NK-92 (cell line): ENCODE data around the gene AVEN.

Source experiments
- DNase-seq: peaks from one replicate; lab custom pipeline; 2025; ENCODE audit not compliant: unreplicated experiment; lab: John Stamatoyannopoulos, UW

AVEN gene

GRCh38 chr15:33987444-33987843 is 51.6 kb downstream of the AVEN start:
- no peak for DNase-seq

- DNase-seq = no peak
Measured at GRCh38 chr15:33985751-33986150, 53.3 kb downstream of the AVEN start.

GRCh38 chr15:33985287-33985686 is 53.7 kb downstream of the AVEN start:
- DNase-seq = no peak

- DNase-seq = no peak
Measured at GRCh38 chr15:33982516-33982915, 56.5 kb downstream of the AVEN start.

- no peak for DNase-seq
Measured at GRCh38 chr15:33980159-33980558, 58.8 kb downstream of the AVEN start.

- DNase-seq = no peak
Measured at GRCh38 chr15:33975022-33975565, 63.9 kb downstream of the AVEN start.

GRCh38 chr15:33971811-33972210 is 67.2 kb downstream of the AVEN start:
- no peak for DNase-seq

GRCh38 chr15:33968821-33969220 is 70.2 kb downstream of the AVEN start:
- no peak for DNase-seq

- no peak for DNase-seq
Measured at GRCh38 chr15:33968224-33968623, 70.8 kb downstream of the AVEN start, which contains the start of gene CHRM5. Gene CHRM5, plus strand, starts transcription at chr15:33968497. Its CDS starts 94,221 bp downstream, at chr15:34062718.

GRCh38 chr15:33964665-33965040 is 74.4 kb downstream of the AVEN start:
- DNase-seq = no peak

- no peak for DNase-seq
Measured at GRCh38 chr15:33963831-33964664, 75.0 kb downstream of the AVEN start.

GRCh38 chr15:33960549-33960935 is 78.5 kb downstream of the AVEN start:
- DNase-seq = no peak

GRCh38 chr15:33959844-33960548 is 79.0 kb downstream of the AVEN start:
- no peak for DNase-seq

- no peak for DNase-seq
Measured at GRCh38 chr15:33956397-33956796, 82.6 kb downstream of the AVEN start.

GRCh38 chr15:33955945-33956344 is 83.1 kb downstream of the AVEN start:
- no peak for DNase-seq

- DNase-seq = no peak
Measured at GRCh38 chr15:33946152-33946551, 92.9 kb downstream of the AVEN start.

- DNase-seq = no peak
Measured at GRCh38 chr15:33941279-33942063, 97.5 kb downstream of the AVEN start.

- DNase-seq = no peak
Measured at GRCh38 chr15:33934921-33935320, 104.1 kb downstream of the AVEN start.

- DNase-seq = no peak
Measured at GRCh38 chr15:33934396-33934795, 104.6 kb downstream of the AVEN start.

- DNase-seq = no peak
Measured at GRCh38 chr15:33932734-33933133, 106.3 kb downstream of the AVEN start.

GRCh38 chr15:33926260-33926659 is 112.7 kb downstream of the AVEN start:
- DNase-seq = no peak
